Upper lobe of left lung (tissue), 4 donors: ENCODE measurements around the gene CLEC14A.

Experiments
- CTCF ChIP-seq, 6 experiments: fragments of 450-650 bp in 4 of 6; fragments of 200-600 bp in 2 of 6; sonication (generic) in 2 of 6; IDR thresholded peaks; one replicate each; pipeline ENCODE4 v1.5.1; 2016 to 2019; ENCODE audit warnings: antibody characterized with exemption in 6 of 6
- EP300 ChIP-seq, 4 donors: sonication (generic); formaldehyde crosslinking; IDR thresholded peaks; one replicate each; pipeline ENCODE4 v1.5.1; 2017; ENCODE audit warnings: antibody characterized with exemption in 4 of 4, control low read depth in 2 of 4
- POLR2A ChIP-seq, 4 donors: fragments of 450-650 bp; IDR thresholded peaks; one replicate each; pipeline ENCODE4 v1.5.1; 2016 to 2017; ENCODE audit warnings: antibody characterized with exemption in 4 of 4, mild to moderate bottlenecking in 2 of 4
- POLR2AphosphoS5 ChIP-seq, 2 donors: sonication (generic); formaldehyde crosslinking; IDR thresholded peaks; one replicate each; pipeline ENCODE4 v1.5.1; 2017; ENCODE audit warnings: antibody characterized with exemption in 2 of 2

DNA sequence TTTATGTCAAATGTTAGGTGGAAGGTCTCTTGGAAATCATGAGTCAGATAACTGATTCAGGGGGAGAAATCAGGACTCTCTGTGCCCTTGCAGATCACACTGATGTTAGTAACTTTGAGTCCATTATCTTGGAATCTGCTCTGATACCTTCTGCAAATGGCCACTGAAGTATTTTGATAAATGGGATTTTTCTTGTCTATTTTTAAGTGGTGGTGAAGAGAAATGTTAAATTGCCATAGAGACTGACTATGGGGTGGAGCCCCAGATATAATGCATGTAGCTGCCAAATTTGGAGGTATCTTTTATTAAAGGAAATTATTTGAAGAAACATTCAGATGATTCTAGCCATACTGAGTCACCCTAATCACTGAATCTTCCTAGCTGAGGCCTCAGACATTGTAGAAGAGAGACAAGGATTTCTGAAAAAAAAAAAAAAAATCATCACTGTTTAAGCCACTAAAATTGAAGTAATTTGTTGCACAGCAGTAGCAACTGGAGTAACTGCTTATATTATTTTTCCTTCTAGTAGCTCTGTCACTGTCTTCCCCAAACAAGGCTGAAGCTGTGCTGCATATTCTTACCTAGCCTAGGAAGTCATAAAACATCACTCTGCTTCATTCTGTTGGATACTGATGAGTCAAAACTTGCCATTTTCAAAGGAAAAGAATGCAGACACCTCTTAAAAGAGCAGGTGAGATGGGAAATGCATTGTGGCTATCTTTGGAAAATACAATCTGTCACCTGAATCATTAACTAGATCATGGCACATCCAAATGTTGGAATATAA, 36.0 kb upstream of the CLEC14A start:
- no peak for TF ChIP-seq CTCF (IDR thresholded peaks at IDR 0.05)
- no peak for TF ChIP-seq POLR2A (IDR thresholded peaks at IDR 0.05)
- TF ChIP-seq EP300 (IDR thresholded peaks at IDR 0.05): no peak
- no peak for TF ChIP-seq POLR2AphosphoS5 (IDR thresholded peaks at IDR 0.05)
